Liver (tissue), 3 donors: ENCODE data around the gene INO80.

ENCODE experiments used
- ATF3 ChIP-seq: IDR thresholded peaks from 2 replicates; pipeline ENCODE4 v1.6.1; 2016; ENCODE audit warnings: antibody characterized with exemption
- CTCF ChIP-seq: fragments of 150-350 bp; IDR thresholded peaks from 2 replicates; pipeline ENCODE4 v1.5.1; 2017; ENCODE audit warnings: improper control_type of control experiment, low read depth, low read length; ENCODE audit not compliant: missing input control
- EGR1 ChIP-seq, 2 donors: IDR thresholded peaks; 2 replicates each; pipeline ENCODE4 v1.6.1; 2016 to 2018; ENCODE audit warnings: antibody characterized with exemption in 2 of 2, low read depth in 2 of 2
- FOXA2 ChIP-seq: IDR thresholded peaks from 2 replicates; pipeline ENCODE4 v1.6.1; 2016; ENCODE audit warnings: antibody characterized with exemption
- TAF1 ChIP-seq: conservative IDR thresholded peaks from 2 replicates; pipeline ENCODE4 v1.6.1; 2016; ENCODE audit warnings: antibody characterized with exemption, mild to moderate bottlenecking
- ZBTB33 ChIP-seq: IDR thresholded peaks from 2 replicates; pipeline ENCODE4 v1.6.1; 2016; ENCODE audit warnings: antibody characterized with exemption
- donor health status: healthy.
- donor health status: healthy.

- TF ChIP-seq CTCF (no peak), TAF1 (no peak), ATF3 (no peak), EGR1 (IDR thresholded peaks at IDR 0.05; ENCODE audit: low read depth in 2 of 2) (no peak), FOXA2 (no peak), ZBTB33 (no peak)
Measured at GRCh38 chr15:40959331-40960141, 156.5 kb downstream of the INO80 start.
